ENCODE data around the gene ANLN.

DNA sequence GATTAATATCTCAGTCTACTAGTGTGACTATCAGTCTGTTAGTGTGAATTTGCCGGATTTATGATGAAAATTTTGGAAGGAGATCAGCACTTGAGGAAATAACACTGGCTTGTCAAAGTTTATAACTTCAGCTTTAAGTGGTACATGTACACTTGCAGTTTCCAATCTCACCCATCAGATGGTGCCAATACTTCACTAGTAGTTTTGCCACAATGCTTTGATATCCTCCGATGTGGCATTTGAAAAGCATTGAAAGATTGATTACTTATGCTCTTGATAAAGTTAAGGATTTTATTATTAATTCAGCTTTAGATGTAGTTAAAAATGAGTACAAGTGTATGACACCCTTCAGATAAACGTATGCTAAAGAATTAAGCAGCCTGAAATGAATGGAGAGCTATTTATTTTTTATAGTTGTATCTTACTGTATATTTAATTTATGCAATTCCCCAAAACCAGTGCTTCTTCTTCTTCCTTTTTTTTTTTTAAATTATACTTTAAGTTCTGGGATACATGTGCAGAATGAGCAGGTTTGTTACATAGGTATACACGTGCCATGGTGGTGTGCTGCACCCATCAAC lies 98.2 kb downstream of the ANLN start:
- TF ChIP-seq, protein P1, sequence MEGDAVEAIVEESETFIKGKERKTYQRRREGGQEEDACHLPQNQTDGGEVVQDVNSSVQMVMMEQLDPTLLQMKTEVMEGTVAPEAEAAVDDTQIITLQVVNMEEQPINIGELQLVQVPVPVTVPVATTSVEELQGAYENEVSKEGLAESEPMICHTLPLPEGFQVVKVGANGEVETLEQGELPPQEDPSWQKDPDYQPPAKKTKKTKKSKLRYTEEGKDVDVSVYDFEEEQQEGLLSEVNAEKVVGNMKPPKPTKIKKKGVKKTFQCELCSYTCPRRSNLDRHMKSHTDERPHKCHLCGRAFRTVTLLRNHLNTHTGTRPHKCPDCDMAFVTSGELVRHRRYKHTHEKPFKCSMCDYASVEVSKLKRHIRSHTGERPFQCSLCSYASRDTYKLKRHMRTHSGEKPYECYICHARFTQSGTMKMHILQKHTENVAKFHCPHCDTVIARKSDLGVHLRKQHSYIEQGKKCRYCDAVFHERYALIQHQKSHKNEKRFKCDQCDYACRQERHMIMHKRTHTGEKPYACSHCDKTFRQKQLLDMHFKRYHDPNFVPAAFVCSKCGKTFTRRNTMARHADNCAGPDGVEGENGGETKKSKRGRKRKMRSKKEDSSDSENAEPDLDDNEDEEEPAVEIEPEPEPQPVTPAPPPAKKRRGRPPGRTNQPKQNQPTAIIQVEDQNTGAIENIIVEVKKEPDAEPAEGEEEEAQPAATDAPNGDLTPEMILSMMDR (conservative IDR thresholded peaks at IDR 0.05; ENCODE audit: low read depth in 2 of 2), result peak; percentile 83 to 87
- TF ChIP-seq POLR2AphosphoS5 (IDR thresholded peaks at IDR 0.05; ENCODE audit: low read depth) (no peak), EZH2phosphoT487 (IDR thresholded peaks at IDR 0.05; ENCODE audit: unreplicated experiment) (no peak), ZNF114 (CRISPR knock-in tag; IDR thresholded peaks at IDR 0.05) (no peak), CREB1 (CRISPR knock-in tag; IDR thresholded peaks at IDR 0.05; ENCODE audit: low read depth) (no peak), NANOG (IDR thresholded peaks at IDR 0.05; ENCODE audit: borderline replicate concordance) (no peak), EZH2 (IDR thresholded peaks at IDR 0.05; ENCODE audit: low read depth, unreplicated experiment) (no peak)
- TF ChIP-seq, protein P2, sequence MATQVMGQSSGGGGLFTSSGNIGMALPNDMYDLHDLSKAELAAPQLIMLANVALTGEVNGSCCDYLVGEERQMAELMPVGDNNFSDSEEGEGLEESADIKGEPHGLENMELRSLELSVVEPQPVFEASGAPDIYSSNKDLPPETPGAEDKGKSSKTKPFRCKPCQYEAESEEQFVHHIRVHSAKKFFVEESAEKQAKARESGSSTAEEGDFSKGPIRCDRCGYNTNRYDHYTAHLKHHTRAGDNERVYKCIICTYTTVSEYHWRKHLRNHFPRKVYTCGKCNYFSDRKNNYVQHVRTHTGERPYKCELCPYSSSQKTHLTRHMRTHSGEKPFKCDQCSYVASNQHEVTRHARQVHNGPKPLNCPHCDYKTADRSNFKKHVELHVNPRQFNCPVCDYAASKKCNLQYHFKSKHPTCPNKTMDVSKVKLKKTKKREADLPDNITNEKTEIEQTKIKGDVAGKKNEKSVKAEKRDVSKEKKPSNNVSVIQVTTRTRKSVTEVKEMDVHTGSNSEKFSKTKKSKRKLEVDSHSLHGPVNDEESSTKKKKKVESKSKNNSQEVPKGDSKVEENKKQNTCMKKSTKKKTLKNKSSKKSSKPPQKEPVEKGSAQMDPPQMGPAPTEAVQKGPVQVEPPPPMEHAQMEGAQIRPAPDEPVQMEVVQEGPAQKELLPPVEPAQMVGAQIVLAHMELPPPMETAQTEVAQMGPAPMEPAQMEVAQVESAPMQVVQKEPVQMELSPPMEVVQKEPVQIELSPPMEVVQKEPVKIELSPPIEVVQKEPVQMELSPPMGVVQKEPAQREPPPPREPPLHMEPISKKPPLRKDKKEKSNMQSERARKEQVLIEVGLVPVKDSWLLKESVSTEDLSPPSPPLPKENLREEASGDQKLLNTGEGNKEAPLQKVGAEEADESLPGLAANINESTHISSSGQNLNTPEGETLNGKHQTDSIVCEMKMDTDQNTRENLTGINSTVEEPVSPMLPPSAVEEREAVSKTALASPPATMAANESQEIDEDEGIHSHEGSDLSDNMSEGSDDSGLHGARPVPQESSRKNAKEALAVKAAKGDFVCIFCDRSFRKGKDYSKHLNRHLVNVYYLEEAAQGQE (IDR thresholded peaks at IDR 0.05; ENCODE audit: unreplicated experiment), result no peak
